Coronary artery (tissue), 2 donors: Measurements from ENCODE around the gene DHRS11.

Source experiments
- DNase-seq: peaks from one replicate; pipeline ENCODE4 v3.0.0-alpha.2; 2017; ENCODE audit warnings: low spot score
- H3K27ac ChIP-seq, 2 donors: fragments of 200-600 bp; sonication (generic); one replicate each; pipeline ENCODE4 v1.5.1; 2016 to 2019
- H3K4me3 ChIP-seq: fragments of 200-600 bp; sonication (generic); 2 replicates; pipeline ENCODE4 v1.5.1; 2016; ENCODE audit warnings: mild to moderate bottlenecking, moderate library complexity
- TF ChIP-seq, protein P1 (sequence below): fragments of 200-600 bp; sonication (generic); IDR thresholded peaks from one replicate; pipeline ENCODE4 v1.5.1; 2019; ENCODE audit warnings: antibody characterized with exemption

The DHRS11 gene

DNA sequence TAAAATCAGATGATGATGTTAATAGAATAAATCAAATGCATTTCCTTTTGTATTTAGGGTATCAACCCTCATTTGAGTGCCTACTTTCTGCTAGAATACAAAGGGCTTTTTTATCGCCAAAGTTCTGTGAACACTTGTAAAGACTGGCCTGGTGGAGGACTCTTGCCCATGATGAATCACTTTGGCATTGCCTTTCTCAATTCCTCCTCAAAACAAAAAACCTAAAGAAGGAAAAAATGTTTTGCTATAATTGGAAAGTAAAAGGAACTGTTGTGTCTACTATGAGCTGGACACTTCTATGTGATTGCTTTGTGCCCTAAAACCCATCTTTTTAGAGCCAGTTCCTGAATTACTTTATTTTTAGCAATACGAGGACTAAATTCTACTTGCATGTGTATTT is 13.0 kb upstream of the DHRS11 start:
- DNase-seq = no peak
- Histone ChIP-seq H3K27ac (no peak overlapping the region), H3K4me3 (no peak overlapping the region)
- TF ChIP-seq, protein P1, sequence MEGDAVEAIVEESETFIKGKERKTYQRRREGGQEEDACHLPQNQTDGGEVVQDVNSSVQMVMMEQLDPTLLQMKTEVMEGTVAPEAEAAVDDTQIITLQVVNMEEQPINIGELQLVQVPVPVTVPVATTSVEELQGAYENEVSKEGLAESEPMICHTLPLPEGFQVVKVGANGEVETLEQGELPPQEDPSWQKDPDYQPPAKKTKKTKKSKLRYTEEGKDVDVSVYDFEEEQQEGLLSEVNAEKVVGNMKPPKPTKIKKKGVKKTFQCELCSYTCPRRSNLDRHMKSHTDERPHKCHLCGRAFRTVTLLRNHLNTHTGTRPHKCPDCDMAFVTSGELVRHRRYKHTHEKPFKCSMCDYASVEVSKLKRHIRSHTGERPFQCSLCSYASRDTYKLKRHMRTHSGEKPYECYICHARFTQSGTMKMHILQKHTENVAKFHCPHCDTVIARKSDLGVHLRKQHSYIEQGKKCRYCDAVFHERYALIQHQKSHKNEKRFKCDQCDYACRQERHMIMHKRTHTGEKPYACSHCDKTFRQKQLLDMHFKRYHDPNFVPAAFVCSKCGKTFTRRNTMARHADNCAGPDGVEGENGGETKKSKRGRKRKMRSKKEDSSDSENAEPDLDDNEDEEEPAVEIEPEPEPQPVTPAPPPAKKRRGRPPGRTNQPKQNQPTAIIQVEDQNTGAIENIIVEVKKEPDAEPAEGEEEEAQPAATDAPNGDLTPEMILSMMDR = no peak

DNA sequence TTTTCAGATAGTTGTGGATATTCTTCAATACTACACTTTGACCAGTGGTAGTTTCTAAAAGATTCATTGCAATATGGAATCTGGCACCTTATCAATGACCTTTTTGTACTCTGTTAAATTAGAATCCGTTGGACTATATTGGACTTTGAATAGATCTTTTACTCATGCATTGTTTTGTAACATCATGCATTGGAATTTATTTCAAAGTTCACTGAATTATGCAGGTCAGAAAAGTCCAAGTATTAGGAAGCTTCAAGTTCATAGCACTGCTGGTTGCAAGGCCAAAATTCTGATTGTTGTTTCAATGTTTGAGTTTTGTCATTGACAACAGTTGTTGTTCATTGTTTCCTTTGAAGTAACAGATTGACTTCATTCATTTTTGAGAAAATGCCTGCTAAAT is 7.9 kb upstream of the DHRS11 start:
- TF ChIP-seq, protein P1 = no peak
- no peak overlapping the region for H3K4me3 ChIP-seq
- no peak overlapping the region for H3K27ac ChIP-seq
- no peak for DNase-seq

DNA sequence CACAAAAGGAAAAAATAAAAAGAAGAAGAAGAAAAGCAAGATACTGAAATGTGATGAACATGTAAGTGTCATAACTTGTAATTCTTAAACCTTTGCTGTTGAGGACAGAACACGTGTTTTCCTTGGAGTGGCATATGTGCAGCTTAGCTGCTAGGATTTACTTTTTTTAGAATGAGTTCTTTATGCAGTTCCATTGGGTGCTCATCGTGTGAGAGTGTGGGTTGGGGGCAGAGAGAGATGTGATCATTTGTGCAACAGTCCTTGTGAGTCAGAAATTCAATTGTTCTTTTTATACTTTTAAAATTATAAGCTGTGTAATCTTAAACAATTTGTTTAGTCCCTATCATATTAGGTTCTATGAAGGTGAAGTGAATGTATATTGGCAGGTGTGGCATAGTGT is 5.5 kb upstream of the DHRS11 start:
- TF ChIP-seq, protein P1 = no peak
- Histone ChIP-seq H3K27ac (no peak overlapping the region), H3K4me3 (no peak overlapping the region)
- DNase-seq = no peak

DNA sequence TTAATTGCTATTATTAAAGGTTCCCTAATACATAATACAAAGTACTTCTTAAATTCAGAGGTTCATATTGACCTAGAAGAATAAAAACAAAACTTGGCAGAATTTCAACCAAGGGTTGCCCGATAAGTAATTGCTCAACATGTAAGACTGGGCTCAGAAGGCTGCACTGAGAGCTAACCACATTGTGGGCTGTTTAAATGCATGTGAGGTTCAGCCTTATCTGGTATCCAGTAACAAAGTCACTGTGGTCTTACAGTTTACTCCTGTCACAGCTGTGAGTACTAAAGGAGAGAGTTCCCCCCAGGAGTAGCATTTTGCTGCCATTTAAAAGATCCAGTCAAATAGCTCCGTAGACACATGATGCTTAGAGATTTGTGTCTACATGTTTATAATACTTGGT is 1.6 kb upstream of the DHRS11 start:
- no peak for DNase-seq
- TF ChIP-seq, protein P1 = no peak
- no peak overlapping the region for H3K4me3 ChIP-seq
- no peak overlapping the region for H3K27ac ChIP-seq

DNA sequence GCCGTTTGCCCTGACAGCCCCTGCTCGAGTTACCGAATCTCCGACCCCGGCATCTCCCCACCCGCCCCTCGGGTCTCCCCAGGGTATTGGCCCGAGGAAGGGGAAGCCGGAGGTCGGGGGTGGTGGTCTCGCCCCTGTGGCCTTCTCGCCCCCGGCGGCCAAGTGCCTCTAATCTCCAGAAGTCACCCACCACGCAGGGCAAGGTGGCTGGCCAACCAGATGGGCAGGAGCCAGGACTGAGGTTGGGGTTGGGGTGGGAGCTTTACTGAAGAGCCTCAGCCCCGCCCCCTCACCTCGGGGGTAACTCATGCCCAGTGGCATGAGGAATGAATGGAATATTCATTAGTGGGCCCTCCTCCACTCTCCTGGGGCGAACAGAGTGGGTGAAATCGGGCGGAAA is 637 bp downstream of the DHRS11 start:
- H3K4me3 ChIP-seq = peak overlapping the region; percentile 94
- DNase-seq = no peak
- TF ChIP-seq, protein P1 = no peak
- no peak overlapping the region for H3K27ac ChIP-seq

DNA sequence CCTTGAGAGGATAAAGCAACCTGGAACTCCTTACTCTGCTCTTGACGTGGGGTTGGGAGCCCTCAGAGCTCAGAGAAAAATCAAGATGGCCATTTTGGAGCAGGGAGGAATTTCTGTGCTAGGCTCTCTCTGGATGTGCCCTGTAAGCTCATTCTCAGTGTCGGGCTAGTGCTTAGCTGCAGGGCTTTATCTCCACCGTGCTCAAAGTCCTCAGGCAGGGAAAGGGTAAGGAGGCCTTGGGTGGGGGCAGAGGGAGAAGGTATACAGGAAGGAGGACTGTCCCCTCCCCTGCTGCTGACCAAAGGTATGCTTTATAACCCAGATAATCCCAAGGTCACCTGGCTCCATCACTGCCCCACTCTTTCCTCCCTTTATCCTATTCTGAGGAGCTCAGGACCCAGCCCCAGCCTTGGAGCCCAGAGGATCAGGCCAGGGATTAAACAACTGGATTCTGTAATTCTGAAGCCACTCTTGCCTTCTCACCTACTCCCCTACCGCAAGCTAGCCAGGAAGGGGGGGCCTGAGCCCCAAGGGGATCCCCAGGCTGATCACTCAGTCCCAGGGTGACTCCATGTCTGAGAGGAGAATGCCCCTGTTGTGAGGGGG is 1.1 kb downstream of the DHRS11 start:
- TF ChIP-seq, protein P1 = no peak
- peak overlapping the region; percentile 94 for H3K4me3 ChIP-seq
- no peak overlapping the region for H3K27ac ChIP-seq
- DNase-seq = no peak

DNA sequence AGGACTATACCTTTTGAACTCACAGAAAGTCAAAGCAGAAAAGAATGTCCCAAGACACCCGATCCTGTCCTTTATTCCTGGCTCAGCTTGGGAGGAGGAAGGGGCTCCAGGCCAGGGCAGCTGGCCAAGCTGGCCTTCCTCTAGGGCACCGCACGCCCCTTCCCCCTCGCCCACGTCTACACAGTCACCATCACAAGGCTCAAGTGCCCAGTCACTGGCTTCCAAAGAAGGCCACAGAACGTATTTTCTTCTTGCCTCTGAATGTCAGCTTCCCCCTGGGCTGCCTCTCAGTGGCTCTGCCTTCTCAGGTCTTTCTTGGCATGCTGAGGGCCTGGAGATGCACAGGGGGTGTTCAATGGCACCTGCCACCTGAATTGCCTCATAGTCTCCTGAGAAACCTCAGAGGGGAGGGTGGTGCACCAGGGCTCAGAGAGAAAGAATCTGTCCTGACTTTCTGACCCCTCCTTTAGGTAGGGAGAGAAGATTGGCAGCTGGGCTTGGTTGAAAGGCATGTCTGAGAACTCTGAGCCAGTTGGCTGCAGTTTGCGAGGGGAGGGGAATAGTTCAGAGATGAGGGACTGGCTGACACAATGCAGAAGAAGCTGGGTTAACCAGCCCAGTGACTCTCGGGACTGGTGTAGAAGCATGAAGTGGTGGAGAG is 2.1 kb downstream of the DHRS11 start:
- TF ChIP-seq, protein P1 = no peak
- Histone ChIP-seq H3K4me3 (no peak overlapping the region), H3K27ac (no peak overlapping the region)
- no peak for DNase-seq
